Kidney (tissue), 14 donors: ENCODE measurements around the gene CCDC71. TPM values are rescaled to one million over a fixed set of nuclear protein-coding genes. Genes with fewer than 3 reads are reported as not detected.

Experiments
- DNase-seq, 5 donors: peaks; one replicate each; pipeline ENCODE4 v3.0.0-alpha.2; 2013 to 2020
- FAIRE-seq: peaks from 2 replicates; lab custom pipeline; 2012; peaks lifted over from hg19 to GRCh38; lab: Jason Lieb, UNC
- H3K27ac ChIP-seq, 2 donors: one replicate each; pipeline ENCODE4 v1.7.0; 2013; ENCODE audit warnings: low read depth in 2 of 2, low read length in 2 of 2, inconsistent platforms in 1 of 2
- H3K27me3 ChIP-seq: one replicate; pipeline ENCODE4 v1.7.1; 2013; ENCODE audit warnings: low read length, inconsistent platforms; ENCODE audit not compliant: control insufficient read depth, insufficient read depth
- H3K36me3 ChIP-seq, 3 donors: one replicate each; pipeline versions ENCODE4 v1.7.0 to v1.7.1; 2013; ENCODE audit warnings: low read length in 3 of 3, control low read depth in 1 of 3, inconsistent platforms in 1 of 3; ENCODE audit not compliant: insufficient read depth in 3 of 3, control insufficient read depth in 2 of 3
- H3K4me1 ChIP-seq, 3 donors: one replicate each; pipeline versions ENCODE4 v1.7.0 to v1.7.1; 2013; ENCODE audit warnings: low read length in 3 of 3, inconsistent platforms in 1 of 3, low read depth in 1 of 3; ENCODE audit not compliant: control insufficient read depth in 2 of 3, insufficient read depth in 2 of 3
- H3K4me3 ChIP-seq, 3 donors: one replicate each; pipeline versions ENCODE4 v1.7.0 to v1.8.1; 2013; ENCODE audit warnings: low read length in 3 of 3, control low read depth in 1 of 3, inconsistent platforms in 1 of 3
- H3K9ac ChIP-seq, 3 donors: one replicate each; pipeline versions ENCODE4 v1.7.0 to v1.7.1; 2013; ENCODE audit warnings: low read length in 3 of 3, control low read depth in 1 of 3, inconsistent platforms in 1 of 3
- H3K9me3 ChIP-seq, 3 donors: one replicate each; pipeline versions ENCODE4 v1.7.0 to v1.7.1; 2013; ENCODE audit warnings: low read length in 3 of 3, control low read depth in 1 of 3, inconsistent platforms in 1 of 3; ENCODE audit not compliant: control insufficient read depth in 2 of 3, insufficient read depth in 1 of 3
- intact Hi-C: fragments of 100-400 bp; cut with DNase I; formaldehyde crosslinking; loops from one replicate; pipeline ENCODE4 v1.11.1; 2022
- polyA plus RNA-seq: library from polyadenylated mRNA; stranded (reverse); fragments of 350-450 nt; fragmentation: Illumina TruSeq; extraction: RNeasy Lipid Tissue Mini Kit (QIAGEN cat#74804); gene quantifications from one replicate; pipeline ENCODE4 v1.2.3, GENCODE V29; 2014; ENCODE audit warnings: low read depth, low replicate concordance; ENCODE audit not compliant: insufficient read depth
- total RNA-seq: library from RNA; stranded (reverse); fragmentation: NEBNext Ultra II Directional; extraction: Animal tissue kit (Norgen Biotek cat#: 25700); gene quantifications from one replicate; pipeline ENCODE4 v1.2.1, GENCODE V29; 2021
- TF ChIP-seq, protein P1 (sequence below): IDR thresholded peaks from 3 replicates; pipeline ENCODE4 v1.5.1; 2012; ENCODE audit warnings: mild to moderate bottlenecking, moderate library complexity, borderline replicate concordance; ENCODE audit not compliant: insufficient read depth; ENCODE audit errors: extremely low read depth
- donor health status: control.
- donor health status: control.
- donor health status: control.
- donor health status: control.
- donor health status: control.
- donor health status: DM: yes; HTN: yes; CAD: no.
- donor health status: Normal renal cell carcinoma (clear cell type).

The CCDC71 gene
- total and polyA plus RNA-seq, 2 donors from 2014 or later: 21.0 to 27.6 TPM

DNA sequence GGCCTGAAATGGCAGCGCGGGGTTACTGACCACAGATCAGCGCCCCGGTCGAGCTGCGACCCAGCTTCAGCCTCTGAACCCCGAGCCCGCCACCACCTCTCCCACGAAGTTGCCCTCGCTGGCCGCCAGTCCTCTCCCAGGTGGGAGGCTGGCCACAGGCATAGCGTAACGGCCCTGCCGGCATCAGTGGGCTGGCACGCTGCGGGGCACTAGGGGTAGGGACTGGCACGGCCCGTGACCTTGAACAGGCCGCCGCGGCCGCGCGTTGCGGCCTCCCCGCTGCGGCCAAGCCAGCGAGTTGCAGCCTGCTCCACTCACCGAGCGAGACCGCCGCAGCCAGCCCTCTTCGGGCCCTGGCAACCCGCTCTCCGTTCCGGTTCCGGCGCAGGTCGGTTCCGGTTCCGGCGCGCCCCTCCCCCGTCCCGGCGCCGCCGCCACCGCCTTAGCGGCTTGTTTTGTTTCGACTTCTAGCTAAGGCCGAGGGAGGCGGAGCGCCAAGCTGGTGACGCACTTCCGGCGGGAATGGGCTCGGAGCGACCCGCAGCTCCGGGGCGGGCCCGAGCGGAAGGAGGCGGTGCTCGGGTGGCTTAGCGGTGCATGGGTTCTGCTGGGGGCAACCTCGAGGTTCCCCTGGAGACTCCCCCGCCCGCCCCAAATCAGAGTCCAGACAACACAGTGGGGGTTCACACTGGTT lies 45.5 kb downstream of the CCDC71 start, which contains the start of gene USP19:
Gene USP19, minus strand, starts transcription at position 386 of the 694 bp plus-strand sequence. CDS start 1,678 bp downstream, outside the sequence.
- no peaks in the 10 kb centered on the region for H3K9me3 ChIP-seq
- FAIRE-seq (no peak), DNase-seq (peak; percentile 94 to 98 (median 97))
- H3K27ac ChIP-seq: peak within 1 kb of the TSS; percentile 86 to 95
- peak within 1 kb of the TSS; percentile 89 to 91 (median 90) for H3K9ac ChIP-seq
- TF ChIP-seq, protein P1, sequence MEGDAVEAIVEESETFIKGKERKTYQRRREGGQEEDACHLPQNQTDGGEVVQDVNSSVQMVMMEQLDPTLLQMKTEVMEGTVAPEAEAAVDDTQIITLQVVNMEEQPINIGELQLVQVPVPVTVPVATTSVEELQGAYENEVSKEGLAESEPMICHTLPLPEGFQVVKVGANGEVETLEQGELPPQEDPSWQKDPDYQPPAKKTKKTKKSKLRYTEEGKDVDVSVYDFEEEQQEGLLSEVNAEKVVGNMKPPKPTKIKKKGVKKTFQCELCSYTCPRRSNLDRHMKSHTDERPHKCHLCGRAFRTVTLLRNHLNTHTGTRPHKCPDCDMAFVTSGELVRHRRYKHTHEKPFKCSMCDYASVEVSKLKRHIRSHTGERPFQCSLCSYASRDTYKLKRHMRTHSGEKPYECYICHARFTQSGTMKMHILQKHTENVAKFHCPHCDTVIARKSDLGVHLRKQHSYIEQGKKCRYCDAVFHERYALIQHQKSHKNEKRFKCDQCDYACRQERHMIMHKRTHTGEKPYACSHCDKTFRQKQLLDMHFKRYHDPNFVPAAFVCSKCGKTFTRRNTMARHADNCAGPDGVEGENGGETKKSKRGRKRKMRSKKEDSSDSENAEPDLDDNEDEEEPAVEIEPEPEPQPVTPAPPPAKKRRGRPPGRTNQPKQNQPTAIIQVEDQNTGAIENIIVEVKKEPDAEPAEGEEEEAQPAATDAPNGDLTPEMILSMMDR: no peak
- intact Hi-C loops: no loop called here
- peaks cover 3 to 15% (median 10%) of the 10 kb centered on the region in 3 donors for H3K4me1 ChIP-seq
- H3K27me3 ChIP-seq: no peaks in the 10 kb centered on the region
- H3K4me3 ChIP-seq: peak within 1 kb of the TSS; percentile 80 to 92 (median 91)
- H3K36me3 ChIP-seq: peaks cover 12 to 76% (median 48%) of the 10 kb centered on the region in 3 donors

DNA sequence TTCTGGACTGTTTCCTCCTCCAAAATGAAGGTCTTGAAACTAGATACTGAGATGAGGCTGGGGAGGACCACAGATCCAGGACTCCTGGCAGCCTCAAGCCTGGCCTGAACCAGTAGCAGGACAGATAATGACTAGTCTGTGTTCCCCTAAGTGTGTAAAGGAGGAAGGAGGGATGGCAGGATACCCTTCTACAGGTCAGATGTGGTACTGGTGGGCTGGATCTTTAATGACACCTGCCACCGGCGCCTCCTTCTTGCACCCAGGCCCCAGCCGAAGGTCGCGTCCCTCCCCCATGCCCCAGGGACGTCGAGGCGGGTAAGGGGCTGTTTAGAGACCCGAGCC lies 46.1 kb downstream of the CCDC71 start:
- TF ChIP-seq, protein P1: no peak
- Histone ChIP-seq H3K9me3 (no peaks in the 10 kb centered on the region), H3K4me1 (peaks cover 3 to 15% (median 10%) of the 10 kb centered on the region in 3 donors), H3K36me3 (peaks cover 18 to 76% (median 51%) of the 10 kb centered on the region in 3 donors), H3K27ac (peak overlapping the region; percentile 86 to 95), H3K4me3 (peak overlapping the region; percentile 80 to 92 (median 91)), H3K9ac (peak overlapping the region; percentile 89 to 91 (median 90)), H3K27me3 (no peaks in the 10 kb centered on the region)
- FAIRE-seq (no peak), DNase-seq (no peak)
- intact Hi-C loops: no loop called here

DNA sequence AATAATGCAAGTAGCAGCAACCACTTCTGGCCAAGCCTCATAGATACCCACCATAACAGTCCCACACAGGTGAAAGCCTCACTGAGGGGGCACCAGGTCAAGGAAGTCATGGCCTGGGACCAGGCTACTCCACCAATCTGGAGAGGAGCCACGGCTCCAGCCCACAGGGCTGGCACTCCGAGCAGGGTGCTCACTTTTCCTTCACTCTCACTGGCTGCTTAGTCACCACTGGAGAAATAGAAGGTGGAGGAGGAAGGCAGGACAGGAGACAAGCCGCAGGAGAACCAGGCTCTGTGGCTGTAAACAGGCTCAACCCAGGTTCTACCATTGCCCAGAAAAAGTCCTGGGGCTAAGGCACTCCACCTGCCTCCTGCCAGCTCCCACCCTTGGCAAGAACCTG lies 46.7 kb downstream of the CCDC71 start:
- Histone ChIP-seq H3K36me3 (peaks cover 23 to 76% (median 54%) of the 10 kb centered on the region in 3 donors), H3K9ac (peak overlapping the region; percentile 89 to 91 (median 90)), H3K4me3 (peak overlapping the region in 2 of 3 donors; percentile 80 to 91), H3K4me1 (peaks cover 3 to 15% (median 10%) of the 10 kb centered on the region in 3 donors), H3K27ac (peak overlapping the region in 1 of 2 donors; percentile 95), H3K27me3 (no peaks in the 10 kb centered on the region), H3K9me3 (no peaks in the 10 kb centered on the region)
- intact Hi-C loops: no loop called here
- no peak for FAIRE-seq
- TF ChIP-seq, protein P1: no peak
- no peak for DNase-seq
